NCI-H2196 (cell line): ENCODE measurements around the gene MECR.
A peak's percentile ranks its signal among the peaks of the same experiment; 100 is the strongest.

Experiments
- DNase-seq: peaks from one replicate; lab custom pipeline; 2025; ENCODE audit not compliant: unreplicated experiment; lab: John Stamatoyannopoulos, UW

MECR gene

DNA sequence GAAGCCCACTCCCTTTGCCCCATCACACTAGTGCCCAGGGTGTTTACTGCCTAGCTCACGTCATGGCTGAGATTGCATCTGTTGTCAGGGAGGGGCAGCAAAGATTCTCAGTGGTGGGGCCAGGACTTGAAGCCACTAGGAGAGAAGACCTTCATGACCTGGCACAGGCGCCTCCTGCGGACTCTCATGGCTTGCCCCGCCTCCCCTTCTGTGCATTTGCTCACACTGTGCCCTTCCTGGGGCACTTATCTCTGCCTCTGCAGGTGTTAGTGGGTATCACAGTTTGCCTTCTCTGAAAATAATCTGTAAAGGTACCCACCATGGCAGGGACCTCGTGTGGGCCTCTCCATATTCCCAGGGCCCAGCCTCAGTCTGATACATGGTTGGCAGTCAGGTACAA, 25.7 kb upstream of the MECR start:
- DNase-seq, result no peak

- no peak for DNase-seq
Observed at GRCh38 chr1:29255134-29255666, 24.5 kb upstream of the MECR start.

DNA sequence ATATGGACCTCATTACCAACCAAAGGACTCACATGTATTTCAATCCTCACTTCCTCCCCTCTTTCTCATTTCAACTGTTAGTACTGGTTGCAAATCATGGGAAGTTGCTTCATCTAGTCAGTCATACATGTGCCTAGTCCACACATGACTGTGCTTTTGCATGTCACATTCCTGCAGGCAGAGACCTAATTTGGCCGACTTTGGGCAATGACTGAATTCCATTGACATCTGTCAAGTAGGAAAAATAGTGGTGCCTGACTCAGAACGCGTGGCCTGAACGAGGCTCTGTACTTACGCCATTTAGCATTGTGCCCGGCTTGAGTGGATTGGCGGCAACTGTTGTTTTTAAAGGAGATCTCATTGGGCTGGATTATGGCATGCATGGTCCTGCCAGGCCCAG, 23.6 kb upstream of the MECR start:
- no peak for DNase-seq

GRCh38 chr1:29253180-29253579, 22.4 kb upstream of the MECR start:
- DNase-seq, result no peak

DNA sequence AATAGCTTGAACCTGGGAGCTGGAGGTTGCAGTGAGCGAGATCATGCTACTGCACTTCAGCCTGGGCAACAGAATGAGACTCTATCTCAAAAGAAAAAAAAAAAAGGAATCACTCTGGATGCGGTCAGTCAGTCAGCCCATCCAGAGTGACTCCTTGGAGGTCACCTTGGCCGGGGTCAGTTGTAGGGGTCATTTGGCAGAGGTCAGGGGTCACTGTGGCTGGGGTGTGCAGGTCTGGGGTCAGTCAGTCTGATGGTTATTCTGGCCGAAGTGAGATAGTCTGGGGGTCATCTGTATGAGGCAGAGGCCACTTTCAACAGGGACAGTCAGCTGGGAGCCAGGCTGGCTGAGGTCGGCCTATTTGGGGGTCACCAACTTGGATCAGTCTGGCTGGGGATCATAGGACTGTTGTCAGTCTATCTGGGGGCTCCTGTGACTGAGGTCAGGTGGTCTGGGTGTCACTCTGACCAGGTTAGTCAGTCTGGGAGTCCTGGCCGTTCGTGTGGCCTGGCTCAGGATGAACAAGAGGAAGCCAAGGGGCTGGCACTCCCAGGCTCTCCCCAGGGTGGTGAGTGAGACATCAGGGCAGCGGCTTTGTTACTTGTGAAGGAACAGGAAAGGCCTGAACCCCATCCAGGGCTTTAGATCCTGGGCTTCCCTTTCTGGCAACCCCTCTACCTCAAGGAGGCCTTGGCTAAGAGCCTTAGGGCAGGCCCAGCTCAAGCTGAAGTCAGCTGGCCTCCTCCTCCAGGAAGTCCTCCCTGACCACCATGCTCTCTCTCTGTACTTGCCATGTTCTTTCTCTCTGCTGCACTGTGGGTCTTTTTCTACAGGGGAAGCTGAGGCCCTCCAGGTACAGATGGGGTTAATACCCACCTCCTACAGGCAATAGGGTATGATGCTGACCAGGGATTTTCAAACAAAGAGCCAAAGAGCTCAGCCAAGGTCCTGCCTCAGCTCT, 20.7 kb upstream of the MECR start:
- DNase-seq, result no peak

DNA sequence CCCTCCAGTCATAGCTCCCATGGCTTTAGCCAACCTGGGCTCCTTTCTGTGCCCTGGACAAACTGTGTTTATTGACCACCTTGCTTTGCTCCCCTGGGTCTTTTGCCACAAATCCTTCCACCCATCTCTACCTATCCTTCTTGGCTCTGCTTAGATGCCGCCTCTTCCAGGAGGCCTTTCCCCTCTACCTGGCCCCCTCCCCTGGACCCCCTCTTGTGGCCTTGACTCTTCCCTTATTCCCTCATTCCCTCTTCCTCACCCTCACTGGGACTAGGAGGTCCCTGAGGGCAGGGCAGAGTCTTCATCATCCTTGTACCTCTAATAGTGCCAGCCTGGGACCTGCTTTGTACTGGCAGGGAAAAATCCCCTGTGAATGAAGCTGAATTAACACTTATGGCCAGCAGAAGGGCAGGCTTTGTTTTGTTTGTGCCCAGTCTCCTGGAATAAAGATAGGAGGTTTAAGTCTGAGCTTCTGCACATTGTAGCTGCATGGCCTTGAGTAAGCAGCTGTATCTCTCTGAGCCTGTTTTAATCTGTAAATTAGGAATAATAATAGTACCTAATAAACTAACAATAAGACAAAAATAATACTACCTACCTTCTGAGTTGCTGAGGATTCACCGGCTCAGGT, 19.3 kb upstream of the MECR start:
- DNase-seq, result no peak

- DNase-seq, result no peak
Observed at GRCh38 chr1:29249170-29249691, 18.5 kb upstream of the MECR start.

- no peak for DNase-seq
Observed at GRCh38 chr1:29248409-29248808, 17.7 kb upstream of the MECR start.

DNA sequence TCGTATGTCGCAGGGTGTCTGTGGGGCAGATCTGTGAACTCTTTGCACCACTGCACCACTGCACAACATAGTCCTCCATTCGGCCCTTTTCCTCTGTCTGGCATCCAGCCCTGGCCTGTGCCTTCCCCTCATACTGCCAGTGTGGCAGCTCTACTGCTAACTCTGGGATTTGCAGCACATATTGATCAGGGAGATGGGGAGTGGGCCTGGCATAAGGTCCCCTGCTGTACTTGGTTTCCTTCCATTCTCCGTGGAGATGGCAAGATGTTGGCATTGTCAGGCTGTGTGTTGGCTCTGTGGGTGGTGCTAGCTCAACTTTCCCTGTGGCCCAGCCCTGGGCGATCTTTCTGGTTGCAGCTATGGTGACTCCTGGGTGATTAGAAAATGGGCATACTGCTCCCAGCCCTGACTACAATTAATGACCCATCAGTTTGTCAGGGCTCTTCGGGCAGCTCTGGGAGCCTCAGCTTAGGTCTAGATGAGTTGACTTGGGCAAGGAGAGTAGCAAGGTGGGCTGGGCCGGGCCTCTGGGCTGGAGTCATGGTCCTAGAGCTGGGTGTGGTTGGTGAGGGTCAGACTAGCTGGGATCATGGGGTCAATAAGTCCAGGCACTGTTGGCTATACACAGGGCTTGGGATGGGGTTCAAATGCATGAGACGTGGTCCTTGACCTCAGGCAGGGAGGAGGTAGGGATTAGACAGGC, 17.0 kb upstream of the MECR start:
- no peak for DNase-seq

GRCh38 chr1:29247044-29247443, 16.3 kb upstream of the MECR start:
- no peak for DNase-seq

GRCh38 chr1:29245876-29246275, 15.1 kb upstream of the MECR start:
- DNase-seq, result peak; percentile 55

- DNase-seq, result no peak
Observed at GRCh38 chr1:29245261-29245660, 14.5 kb upstream of the MECR start.

GRCh38 chr1:29243871-29244200, 13.1 kb upstream of the MECR start:
- DNase-seq, result no peak

DNA sequence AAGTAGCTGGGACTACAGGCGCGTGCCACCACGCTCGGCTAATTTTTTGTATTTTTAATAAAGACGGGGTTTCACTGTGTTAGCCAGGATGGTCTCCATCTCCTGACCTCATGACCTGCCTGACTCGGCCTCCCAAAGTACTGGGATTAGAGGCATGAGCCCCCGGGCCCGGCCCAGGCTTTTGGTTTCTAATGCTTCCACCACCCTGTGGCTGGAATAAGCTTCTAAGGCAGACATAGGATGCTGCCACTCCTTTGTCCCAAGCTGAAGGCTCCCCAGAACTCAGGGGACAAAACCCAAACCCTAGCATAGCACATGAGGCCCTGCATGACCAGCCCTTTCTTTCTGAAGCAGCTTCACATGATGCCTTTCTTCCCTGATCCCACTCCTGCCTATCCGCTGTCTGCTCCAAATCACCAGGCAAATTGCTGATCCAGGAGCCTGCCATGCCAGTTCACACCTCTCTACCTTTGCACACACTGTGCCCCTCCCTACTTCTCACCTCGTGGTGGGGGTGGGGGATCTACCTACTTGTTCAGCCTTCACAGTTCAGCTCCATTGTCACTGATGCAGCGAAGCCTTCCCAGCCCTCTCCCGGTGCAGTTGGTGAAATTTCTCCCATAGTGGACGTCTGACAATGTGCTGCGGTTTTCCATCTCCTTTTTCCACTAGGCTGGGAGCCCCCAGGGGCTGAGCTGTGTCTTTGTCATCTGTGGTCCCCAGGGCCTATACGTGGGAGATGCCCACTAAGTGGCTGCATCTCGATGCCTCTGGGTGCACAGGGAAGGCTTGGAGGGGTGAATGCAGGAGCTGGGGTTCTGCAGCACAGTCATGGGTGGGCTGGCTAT, 12.5 kb upstream of the MECR start:
- no peak for DNase-seq

DNA sequence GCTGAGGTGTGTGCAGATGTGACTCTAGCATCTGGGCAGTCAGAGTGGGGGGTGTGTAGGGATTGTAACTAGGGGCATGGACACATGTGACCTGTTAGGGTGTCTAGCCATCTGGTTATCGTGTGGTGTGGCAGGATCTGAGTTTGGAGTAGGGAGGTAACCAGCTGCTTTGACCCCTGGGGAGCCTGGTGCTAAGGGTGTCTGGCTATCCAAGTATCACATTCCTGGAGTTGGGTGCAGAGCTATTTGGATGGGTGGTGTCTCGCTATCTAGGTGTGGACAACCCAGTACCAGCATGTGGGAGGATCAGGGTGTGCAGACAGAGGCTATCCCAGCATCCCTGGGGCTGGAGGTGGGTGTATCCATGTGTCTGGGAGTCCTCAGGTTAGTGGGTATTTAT, 10.3 kb upstream of the MECR start:
- DNase-seq, result no peak

DNA sequence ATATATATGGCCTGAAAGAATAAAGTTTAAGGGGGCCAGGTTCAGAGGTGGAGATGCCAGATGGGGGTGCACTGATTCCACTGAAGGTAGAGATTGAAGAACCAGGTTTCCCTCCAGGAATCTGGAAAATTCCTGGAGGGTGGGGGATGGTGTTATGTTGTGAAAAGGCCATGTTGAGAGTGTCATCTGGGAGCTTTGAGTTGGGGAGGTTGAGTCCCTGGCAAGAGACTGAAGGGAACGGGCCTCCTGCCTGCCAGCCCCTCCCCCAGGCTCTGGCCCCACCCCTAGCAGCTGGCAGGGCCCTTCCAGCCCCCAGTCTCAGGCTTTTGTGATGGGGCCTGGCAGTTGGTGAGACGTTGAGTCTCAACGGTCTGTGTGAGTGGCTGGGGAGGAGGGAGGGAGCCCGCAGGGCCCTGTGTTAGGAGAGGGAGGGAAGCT, 9.7 kb upstream of the MECR start:
- no peak for DNase-seq

- no peak for DNase-seq
Observed at GRCh38 chr1:29239142-29239541, 8.4 kb upstream of the MECR start.

- DNase-seq, result no peak
Observed at GRCh38 chr1:29238620-29239002, 7.9 kb upstream of the MECR start.

GRCh38 chr1:29237852-29238619, 7.3 kb upstream of the MECR start:
- DNase-seq, result no peak
